GM12878 (cell line): ENCODE results near the gene SUCNR1. TPM values are rescaled to one million over a fixed set of nuclear protein-coding genes. Genes with fewer than 3 reads are reported as not detected.

Experiments used
- ATAC-seq: fragments of 200-7000 bp; cut with Tn5 transposase; 3 replicates; pipeline ENCODE4 v1.9.1; 2020; ENCODE audit warnings: mild to moderate bottlenecking, moderate library complexity
- BruUV-seq: library from RNA; stranded (reverse); fragments of 400-500 nt; replicated peaks from 2 replicates; lab custom pipeline; 2021; lab: Mats Ljungman, UMichigan
- CTCF ChIA-PET: fragments of 300-600 bp; sonication (Branson Sonifier 250); formaldehyde crosslinking; extraction: SDS; loops from one replicate; lab custom pipeline; 2021; ENCODE audit warnings: inconsistent platforms; lab: Yijun Ruan, JAX
- POLR2A ChIA-PET: fragments of 350-600 bp; formaldehyde crosslinking; extraction: SDS; loops from one replicate; lab custom pipeline; 2021; ENCODE audit warnings: inconsistent platforms; lab: Charles Lee
- RAD21 ChIA-PET: fragments of 300-600 bp; sonication (Branson Sonifier 250); formaldehyde crosslinking; loops from one replicate; lab custom pipeline; 2023; ENCODE audit warnings: antibody characterized with exemption; ENCODE audit not compliant: unreplicated experiment; lab: Charles Lee
- SMC1A ChIA-PET: fragments of 300-600 bp; sonication (Branson Sonifier 250); formaldehyde crosslinking; loops from one replicate; lab custom pipeline; 2023; ENCODE audit not compliant: unreplicated experiment, uncharacterized antibody; lab: Charles Lee
- DNase-seq: peaks from one replicate; pipeline ENCODE4 v3.0.0-alpha.2; 2011; ENCODE audit warnings: low read depth, low spot score
- FAIRE-seq: peaks from 3 replicates; lab custom pipeline; 2011; peaks lifted over from hg19 to GRCh38; lab: Jason Lieb, UNC
- H2AFZ ChIP-seq: 2 replicates; pipeline ENCODE4 v1.6.0; 2011; ENCODE audit warnings: low read depth, low read length, control low read depth; ENCODE audit not compliant: control insufficient read depth
- H3K27ac ChIP-seq: 2 replicates; pipeline ENCODE4 v1.5.1; 2011; ENCODE audit warnings: control low read depth; ENCODE audit not compliant: control insufficient read depth, insufficient read depth
- H3K27me3 ChIP-seq, 2 experiments: replicated peaks in 1 of 2; 2 replicates each; pipeline versions ENCODE4 v1.6.0 to v1.6.1; 2011; ENCODE audit warnings: low read length in 1 of 2; ENCODE audit not compliant: control insufficient read depth in 2 of 2, insufficient read depth in 2 of 2
- H3K36me3 ChIP-seq, 2 experiments: 2 replicates each; pipeline ENCODE4 v1.5.1; 2011; ENCODE audit warnings: low read length in 1 of 2; ENCODE audit not compliant: control insufficient read depth in 2 of 2, insufficient read depth in 2 of 2
- H3K4me1 ChIP-seq: 2 replicates; pipeline ENCODE4 v1.6.1; 2011; ENCODE audit warnings: mild to moderate bottlenecking, low read length, moderate library complexity, mixed read lengths; ENCODE audit not compliant: control insufficient read depth, insufficient read depth
- H3K4me2 ChIP-seq: 2 replicates; pipeline ENCODE4 v1.6.0; 2011; ENCODE audit warnings: control low read depth; ENCODE audit not compliant: control insufficient read depth, insufficient read depth
- H3K4me3 ChIP-seq: fragments of 200-600 bp; sonication (generic); 2 replicates; pipeline ENCODE4 v1.5.1; 2016
- H3K79me2 ChIP-seq: 2 replicates; pipeline ENCODE4 v1.6.0; 2011; ENCODE audit warnings: low read length; ENCODE audit not compliant: control insufficient read depth, insufficient read depth
- H3K9ac ChIP-seq: 2 replicates; pipeline ENCODE4 v1.8.0; 2011; ENCODE audit warnings: low read length, control low read depth, mixed read lengths; ENCODE audit not compliant: control insufficient read depth, insufficient read depth
- H3K9me3 ChIP-seq: replicated peaks from 3 replicates; pipeline ENCODE4 v1.5.1; 2011; ENCODE audit warnings: mild to moderate bottlenecking, low read length; ENCODE audit not compliant: control insufficient read depth, insufficient read depth
- H4K20me1 ChIP-seq: 2 replicates; pipeline ENCODE4 v1.6.0; 2011; ENCODE audit not compliant: control insufficient read depth, insufficient read depth
- ATF2 ChIP-seq: IDR thresholded peaks from 2 replicates; pipeline ENCODE4 v1.6.1; 2012; ENCODE audit warnings: low read length, inconsistent platforms
- CEBPZ ChIP-seq: fragments of 150-350 bp; IDR thresholded peaks from 2 replicates; pipeline ENCODE4 v1.6.1; 2016; ENCODE audit warnings: low read depth, low read length
- HCFC1 ChIP-seq: fragments of 150-350 bp; IDR thresholded peaks from 2 replicates; pipeline ENCODE4 v1.6.1; 2014; ENCODE audit warnings: low read length
- HDAC2 ChIP-seq: fragments of 200-600 bp; sonication (generic); IDR thresholded peaks from 2 replicates; pipeline ENCODE4 v1.6.1; 2017
- IKZF2 ChIP-seq, 2 experiments: fragments of 450-650 bp; IDR thresholded peaks; 2 replicates each; pipeline ENCODE4 v1.6.1; 2017; ENCODE audit warnings: mild to moderate bottlenecking in 2 of 2, moderate library complexity in 2 of 2
- KDM1A ChIP-seq: fragments of 200-600 bp; sonication (generic); IDR thresholded peaks from 2 replicates; pipeline ENCODE4 v1.6.1; 2016; ENCODE audit warnings: borderline replicate concordance
- MTA3 ChIP-seq: IDR thresholded peaks from 2 replicates; pipeline ENCODE4 v1.6.1; 2012; ENCODE audit warnings: low read length, inconsistent platforms, borderline replicate concordance
- NFXL1 ChIP-seq: fragments of 450-650 bp; IDR thresholded peaks from 2 replicates; pipeline ENCODE4 v1.6.1; 2017; ENCODE audit warnings: antibody characterized with exemption, mild to moderate bottlenecking, borderline replicate concordance
- RCOR1 ChIP-seq: conservative IDR thresholded peaks from 2 replicates; pipeline ENCODE4 v1.6.1; 2012; ENCODE audit warnings: low read depth, low read length, improper control_type of control experiment
- SUZ12 ChIP-seq: fragments of 200-600 bp; sonication (generic); IDR thresholded peaks from one replicate; pipeline ENCODE4 v1.6.1; 2018; ENCODE audit warnings: antibody characterized with exemption, mild to moderate bottlenecking; ENCODE audit not compliant: unreplicated experiment
- WGBS: methylation state at CpG from one replicate; pipeline ENCODE4 v1.1.6; 2016; ENCODE audit warnings: low lambda C conversion rate; ENCODE audit not compliant: insufficient replicate concordance, insufficient coverage; ENCODE audit errors: missing lambda C conversion rate; 5-methylcytosine and 5-hydroxymethylcytosine counted together
- in situ Hi-C: fragments of 300-500 bp; cut with MboI; formaldehyde crosslinking; loops from 9 replicates; pipeline ENCODE4 v1.14.3; 2018; ENCODE audit warnings: mixed read lengths
- intact Hi-C: fragments of 100-400 bp; cut with micrococcal nuclease; formaldehyde crosslinking; loops from one replicate; pipeline ENCODE4 v1.14.2; 2022; ENCODE audit not compliant: unreplicated experiment
- polyA plus RNA-seq, 11 experiments: library from polyadenylated mRNA; depleted of rRNA in 4 of 11; unstranded in 6 of 11; stranded (reverse) in 5 of 11; fragments of >200 nt; fragmentation: Nextera tagmentation in 4 of 11; fragmentation: Illumina TruSeq in 1 of 11; extraction: Ambion mirVana in 4 of 11; extraction: Trizol in 1 of 11; gene quantifications; 1 replicate in 1 of 11; 2 replicates in 10 of 11; pipeline versions ENCODE4 v1.2.1 to v1.2.3, GENCODE V29; 2011 to 2016; ENCODE audit warnings: inconsistent platforms in 2 of 11, missing spikeins in 2 of 11, low read depth in 1 of 11
- total RNA-seq, 4 experiments: library from RNA; depleted of rRNA in 3 of 4; stranded (reverse); fragments of >200 nt in 3 of 4; fragmentation: Illumina TruSeq in 1 of 4; extraction: Trizol in 1 of 4; gene quantifications; 2 replicates each; pipeline versions ENCODE4 v1.2.1 to v1.2.3, GENCODE V29; 2013 to 2021

Gene SUCNR1
- total and polyA plus RNA-seq, 10 of the 15 experiments (the other 5 are each of a cell fraction or from before 2014, with no cell fraction given): 0.03 to 0.12 (median 0.07) TPM; not detected in 4

- Histone ChIP-seq H3K4me3 (no peak overlapping the region), H3K9me3 (no peaks in the 10 kb centered on the region), H3K27ac (no peak overlapping the region), H3K9ac (no peak overlapping the region), H3K4me1 (no peaks in the 10 kb centered on the region), H3K79me2 (no peaks in the 10 kb centered on the region), H3K36me3 (no peaks in the 10 kb centered on the region), H4K20me1 (no peaks in the 10 kb centered on the region), H2AFZ (no peak overlapping the region), H3K4me2 (no peak overlapping the region), H3K27me3 (no peaks in the 10 kb centered on the region)
- POLR2A ChIA-PET: no interaction called here
- BruUV-seq: no TSS peak
- DNase-seq: no peak
- TF ChIP-seq HDAC2 (no peak), RCOR1 (no peak), NFXL1 (no peak), IKZF2 (IDR thresholded peaks at IDR 0.05) (no peak), HCFC1 (no peak), MTA3 (no peak), KDM1A (no peak), SUZ12 (no peak), CEBPZ (no peak), ATF2 (no peak)
- RAD21 ChIA-PET: interaction anchor here (1.0 kb wide), 1 partner anchor 29 kb away, joined by 3 read pairs; no protein-coding TSS in a partner anchor
- CTCF ChIA-PET: interaction anchor here (0.7 kb wide), 1 partner anchor 14 kb away, joined by 3 read pairs; no protein-coding TSS in a partner anchor
- intact Hi-C loops: no loop called here
- in situ Hi-C loops: no loop called here
- SMC1A ChIA-PET: no interaction called here
- WGBS: 51% methylated on average over 2 of the region's 2 CpGs
- no peak for ATAC-seq
- FAIRE-seq: no peak
These were observed 30.1 kb downstream of the SUCNR1 start for GRCh38 chr3:151903501-151903991.
